H1 (cell line): ENCODE results near the gene LCE3C. TPM values are rescaled to one million over a fixed set of nuclear protein-coding genes. Genes with fewer than 3 reads are reported as not detected.

ENCODE experiments used
- CTCF ChIA-PET: fragments of 300-600 bp; sonication (Branson Sonifier 250); formaldehyde crosslinking; loops from one replicate; lab custom pipeline; 2021; ENCODE audit not compliant: partially characterized antibody; lab: Charles Lee
- POLR2A ChIA-PET: fragments of 300-600 bp; sonication (Branson Sonifier 250); formaldehyde crosslinking; loops from one replicate; lab custom pipeline; 2021; ENCODE audit warnings: inconsistent platforms; ENCODE audit not compliant: partially characterized antibody; lab: Charles Lee
- DNase-seq, 2 experiments: peaks; one replicate each; pipeline versions ENCODE4 v3.0.0 to v3.0.0-alpha.2; 2010 to 2022; ENCODE audit warnings: low spot score in 2 of 2, low read depth in 1 of 2, mixed read lengths in 1 of 2
- FAIRE-seq: peaks from 2 replicates; lab custom pipeline; 2011; peaks lifted over from hg19 to GRCh38; lab: Jason Lieb, UNC
- H2AFZ ChIP-seq: 2 replicates; pipeline ENCODE4 v1.8.1; 2012; ENCODE audit warnings: low read length, inconsistent platforms
- H2AK5ac ChIP-seq: 2 replicates; pipeline ENCODE4 v1.6.1; 2013; ENCODE audit warnings: low read depth, low read length
- H2BK120ac ChIP-seq: replicated peaks from 2 replicates; pipeline ENCODE3; 2013; ENCODE audit warnings: low read depth, low read length, inconsistent platforms
- H2BK12ac ChIP-seq: 2 replicates; pipeline ENCODE4 v1.6.1; 2013; ENCODE audit warnings: low read depth, low read length
- H2BK15ac ChIP-seq: 2 replicates; pipeline ENCODE4 v1.6.1; 2013; ENCODE audit warnings: low read length
- H2BK20ac ChIP-seq: 2 replicates; pipeline ENCODE4 v1.6.1; 2013; ENCODE audit warnings: low read length
- H2BK5ac ChIP-seq: 2 replicates; pipeline ENCODE4 v1.6.1; 2013; ENCODE audit warnings: low read depth, low read length
- H3K14ac ChIP-seq: 2 replicates; pipeline ENCODE4 v1.6.1; 2013; ENCODE audit warnings: inconsistent platforms; ENCODE audit not compliant: insufficient read length
- H3K18ac ChIP-seq: 2 replicates; pipeline ENCODE4 v1.6.1; 2013; ENCODE audit warnings: low read length; ENCODE audit errors: extremely low read depth
- H3K23ac ChIP-seq: 2 replicates; pipeline ENCODE4 v1.6.1; 2013; ENCODE audit warnings: inconsistent platforms; ENCODE audit not compliant: insufficient read length
- H3K23me2 ChIP-seq: 2 replicates; pipeline ENCODE4 v1.6.1; 2013; ENCODE audit warnings: low read depth, low read length
- H3K27ac ChIP-seq: 2 replicates; pipeline ENCODE4 v1.6.1; 2011; ENCODE audit warnings: low read depth, low read length, inconsistent platforms
- H3K27me3 ChIP-seq, 4 experiments: replicated peaks in 1 of 4; 1 replicate in 1 of 4; 2 replicates in 3 of 4; pipeline versions ENCODE4 v1.6.1 to v1.8.1; 2011 to 2013; ENCODE audit warnings: low read length in 3 of 4, mild to moderate bottlenecking in 3 of 4, inconsistent platforms in 2 of 4, mixed read lengths in 2 of 4, moderate library complexity in 1 of 4; ENCODE audit not compliant: control insufficient read depth in 3 of 4, insufficient read depth in 3 of 4; ENCODE audit errors: extremely low read depth in 1 of 4
- H3K36me3 ChIP-seq, 4 experiments: 2 replicates each; pipeline versions ENCODE4 v1.6.1 to v1.8.1; 2011 to 2013; ENCODE audit warnings: mild to moderate bottlenecking in 4 of 4, low read length in 3 of 4, moderate library complexity in 2 of 4, control low read depth in 1 of 4, inconsistent platforms in 1 of 4; ENCODE audit not compliant: insufficient read depth in 4 of 4, control insufficient read depth in 2 of 4
- H3K4ac ChIP-seq: replicated peaks from 2 replicates; pipeline ENCODE3; 2013; ENCODE audit warnings: low read length, low read depth, mixed read lengths, inconsistent platforms; ENCODE audit not compliant: insufficient read length
- H3K4me1 ChIP-seq, 4 experiments: replicated peaks in 1 of 4; 1 replicate in 1 of 4; 2 replicates in 3 of 4; pipeline versions ENCODE4 v1.6.1 to v1.8.1; 2011 to 2013; ENCODE audit warnings: low read length in 3 of 4, inconsistent platforms in 2 of 4, mixed read lengths in 1 of 4; ENCODE audit not compliant: insufficient read depth in 4 of 4, control insufficient read depth in 3 of 4
- H3K4me2 ChIP-seq, 2 experiments: 2 replicates each; pipeline versions ENCODE4 v1.6.1 to v1.8.1; 2011 to 2013; ENCODE audit warnings: low read depth in 2 of 2, low read length in 2 of 2, control low read depth in 1 of 2, inconsistent platforms in 1 of 2, mild to moderate bottlenecking in 1 of 2; ENCODE audit not compliant: insufficient read depth in 1 of 2
- H3K4me3 ChIP-seq, 4 experiments: fragments of 200-600, 300-600 bp in 1 of 4; sonication (generic), shearing (Covaris generic), sonication (Bioruptor Twin) in 1 of 4; 2 replicates each; pipeline versions ENCODE4 v1.5.1 to v1.8.1; 2011 to 2016; ENCODE audit warnings: low read length in 4 of 4, low read depth in 3 of 4, control low read depth in 2 of 4, inconsistent platforms in 2 of 4, mild to moderate bottlenecking in 2 of 4, mixed read lengths in 1 of 4, moderate library complexity in 1 of 4; ENCODE audit not compliant: insufficient read depth in 2 of 4; ENCODE audit errors: extremely low read depth in 1 of 4
- H3K56ac ChIP-seq: replicated peaks from 2 replicates; pipeline ENCODE3; 2013; ENCODE audit warnings: low read depth, mild to moderate bottlenecking, mixed read lengths, low read length, inconsistent platforms; ENCODE audit not compliant: insufficient read length
- H3K79me1 ChIP-seq: 2 replicates; pipeline ENCODE4 v1.6.1; 2013; ENCODE audit warnings: low read depth, low read length, control low read depth
- H3K79me2 ChIP-seq, 2 experiments: 2 replicates each; pipeline versions ENCODE4 v1.6.1 to v1.8.1; 2012 to 2013; ENCODE audit warnings: low read length in 2 of 2, mild to moderate bottlenecking in 2 of 2, inconsistent platforms in 1 of 2; ENCODE audit not compliant: insufficient read depth in 2 of 2, control insufficient read depth in 1 of 2
- H3K9ac ChIP-seq, 4 experiments: replicated peaks in 1 of 4; 1 replicate in 1 of 4; 2 replicates in 3 of 4; pipeline versions ENCODE4 v1.6.1 to v1.8.1; 2011 to 2013; ENCODE audit warnings: low read depth in 3 of 4, low read length in 3 of 4, control low read depth in 2 of 4, mild to moderate bottlenecking in 2 of 4, moderate library complexity in 2 of 4, inconsistent platforms in 1 of 4; ENCODE audit errors: extremely low read depth in 1 of 4
- H3K9me3 ChIP-seq, 2 experiments: 2 replicates each; pipeline versions ENCODE4 v1.6.1 to v1.8.1; 2012 to 2013; ENCODE audit warnings: mild to moderate bottlenecking in 2 of 2, moderate library complexity in 2 of 2, control low read depth in 1 of 2, inconsistent platforms in 1 of 2, low read depth in 1 of 2, low read length in 1 of 2, mixed read lengths in 1 of 2; ENCODE audit not compliant: insufficient read depth in 2 of 2
- H4K20me1 ChIP-seq, 2 experiments: replicated peaks in 1 of 2; 2 replicates each; pipeline versions ENCODE3 to v1.8.1; 2011 to 2013; ENCODE audit warnings: inconsistent platforms in 2 of 2, low read length in 2 of 2, mild to moderate bottlenecking in 1 of 2; ENCODE audit not compliant: insufficient read depth in 2 of 2, control insufficient read depth in 1 of 2
- H4K5ac ChIP-seq: 2 replicates; pipeline ENCODE4 v1.6.1; 2013; ENCODE audit warnings: low read length, low read depth, mixed read lengths, inconsistent platforms; ENCODE audit not compliant: insufficient read length
- H4K8ac ChIP-seq: 2 replicates; pipeline ENCODE4 v1.8.0; 2013; ENCODE audit warnings: mild to moderate bottlenecking, moderate library complexity, low read length, inconsistent platforms; ENCODE audit not compliant: insufficient read depth; ENCODE audit errors: extremely low read depth
- H4K91ac ChIP-seq: replicated peaks from 2 replicates; pipeline ENCODE3; 2013; ENCODE audit warnings: low read length, mixed read lengths, inconsistent platforms; ENCODE audit not compliant: insufficient read length
- BRCA1 ChIP-seq: IDR thresholded peaks from 2 replicates; pipeline ENCODE4 v1.6.1; 2012; ENCODE audit warnings: low read depth, low read length, improper control_type of control experiment
- CBX5 ChIP-seq: fragments of 300-800, 300-1000 bp; sonication (generic); IDR thresholded peaks from 2 replicates; pipeline ENCODE4 v1.7.1; 2016; ENCODE audit warnings: antibody characterized with exemption, low read length, low read depth
- CBX8 ChIP-seq: fragments of 300-800, 300-1000 bp; sonication (generic); IDR thresholded peaks from 2 replicates; pipeline ENCODE4 v1.7.1; 2016; ENCODE audit warnings: low read depth, low read length, borderline replicate concordance
- CEBPB ChIP-seq: IDR thresholded peaks from 2 replicates; pipeline ENCODE4 v1.6.1; 2012; ENCODE audit warnings: low read depth, low read length
- CTBP2 ChIP-seq: IDR thresholded peaks from 2 replicates; pipeline ENCODE4 v1.7.0; 2011; ENCODE audit warnings: borderline replicate concordance, mild to moderate bottlenecking, moderate library complexity, mixed read lengths, low read length; ENCODE audit not compliant: insufficient read depth, insufficient read length
- EGR1 ChIP-seq: IDR thresholded peaks from 2 replicates; pipeline ENCODE4 v1.6.1; 2011; ENCODE audit warnings: low read depth, low read length, borderline replicate concordance
- HDAC2 ChIP-seq, 2 experiments: fragments of 300-600 bp in 1 of 2; sonication (generic) in 1 of 2; IDR thresholded peaks; 2 replicates each; pipeline ENCODE4 v1.6.1; 2011 to 2012; ENCODE audit warnings: low read depth in 2 of 2, low read length in 2 of 2, mild to moderate bottlenecking in 2 of 2, moderate library complexity in 2 of 2, borderline replicate concordance in 1 of 2, inconsistent platforms in 1 of 2
- JUN ChIP-seq: IDR thresholded peaks from 2 replicates; pipeline ENCODE4 v1.6.1; 2011; ENCODE audit warnings: low read depth, mild to moderate bottlenecking, improper control_type of control experiment, low read length
- JUND ChIP-seq: IDR thresholded peaks from 2 replicates; pipeline ENCODE4 v1.6.1; 2011; ENCODE audit warnings: mild to moderate bottlenecking, improper control_type of control experiment, low read length
- NRF1 ChIP-seq: IDR thresholded peaks from 2 replicates; pipeline ENCODE4 v1.6.1; 2011; ENCODE audit warnings: mild to moderate bottlenecking, low read depth, low read length, improper control_type of control experiment
- RFX5 ChIP-seq: IDR thresholded peaks from 2 replicates; pipeline ENCODE4 v1.6.1; 2011; ENCODE audit warnings: low read depth, low read length, improper control_type of control experiment, borderline replicate concordance
- SIRT6 ChIP-seq: IDR thresholded peaks from one replicate; pipeline ENCODE4 v1.7.1; 2012; ENCODE audit warnings: low read length, inconsistent platforms
- SP1 ChIP-seq: IDR thresholded peaks from 2 replicates; pipeline ENCODE4 v1.6.1; 2011; ENCODE audit warnings: low read depth, low read length
- SUZ12 ChIP-seq: fragments of 200-600 bp; sonication (generic); IDR thresholded peaks from 2 replicates; pipeline ENCODE4 v1.6.1; 2012; ENCODE audit warnings: mild to moderate bottlenecking, inconsistent platforms, low read length, moderate library complexity, mixed read lengths
- WGBS, 2 experiments: shearing (Covaris generic) in 1 of 2; methylation state at CpG; one replicate each; pipeline versions ENCODE4 v1.1.6 to v1.1.7; 2013 to 2015; ENCODE audit warnings: low lambda C conversion rate in 2 of 2, mixed read lengths in 2 of 2, inconsistent platforms in 1 of 2, low coverage in 1 of 2, missing lambda C conversion rate in 1 of 2; ENCODE audit not compliant: insufficient replicate concordance in 2 of 2, insufficient coverage in 1 of 2, insufficient read length in 1 of 2; ENCODE audit errors: extremely low coverage in 1 of 2, missing lambda C conversion rate in 1 of 2; 5-methylcytosine and 5-hydroxymethylcytosine counted together
- polyA plus RNA-seq, 7 experiments: library from polyadenylated mRNA; depleted of rRNA in 3 of 7; stranded (reverse) in 5 of 7; unstranded in 2 of 7; fragments of >200 nt in 5 of 7; fragments of 200-250 nt in 2 of 7; gene quantifications; 1 replicate in 5 of 7; 2 replicates in 1 of 7; 4 replicates in 1 of 7; pipeline versions ENCODE4 v1.2.1 to v1.2.3, GENCODE V29; 2011 to 2013; ENCODE audit warnings: missing spikeins in 2 of 7, mixed read lengths in 2 of 7
- total RNA-seq: library from RNA; stranded (reverse); fragmentation: NEBNext Ultra II Directional; extraction: Animal tissue kit (Norgen Biotek cat#: 25700); gene quantifications from 2 replicates; pipeline ENCODE4 v1.2.1, GENCODE V29; 2021
- TF ChIP-seq, protein P1 (sequence below): IDR thresholded peaks from 2 replicates; pipeline ENCODE4 v1.6.1; 2011; ENCODE audit warnings: low read depth, mild to moderate bottlenecking, low read length; ENCODE audit not compliant: insufficient read depth

LCE3C gene
- total and polyA plus RNA-seq, 2 of the 8 experiments (the other 6 are each of a cell fraction or from before 2014, with no cell fraction given): not detected

DNA sequence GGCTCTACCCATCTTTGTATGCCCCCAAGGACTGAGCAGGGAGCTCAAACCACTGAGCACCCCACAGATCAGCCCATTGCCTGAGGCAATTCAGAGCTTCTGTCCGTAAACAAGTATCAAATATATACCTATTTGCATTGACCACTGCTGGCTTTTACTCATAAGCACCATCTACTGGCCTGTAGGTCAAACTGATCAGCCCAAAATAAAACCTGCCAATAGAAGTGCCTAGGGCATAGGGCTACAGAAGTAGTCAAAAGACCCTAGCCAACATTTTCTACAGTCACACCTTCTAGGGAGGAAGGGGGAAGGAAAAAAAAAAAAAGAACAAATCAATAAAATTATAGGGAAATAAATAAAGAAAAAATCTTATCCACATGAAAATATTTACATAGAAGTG, 14.4 kb upstream of the LCE3C start:
- H2BK12ac ChIP-seq: no peak overlapping the region
- ChIA-PET POLR2A (no interaction called here), CTCF (no interaction called here)
- H2BK120ac ChIP-seq: no peak overlapping the region
- no peak overlapping the region for H3K18ac ChIP-seq
- no peaks in the 10 kb centered on the region for H3K79me2 ChIP-seq
- no peak overlapping the region for H4K8ac ChIP-seq
- no peak overlapping the region for H3K4me2 ChIP-seq
- no peak overlapping the region for H2AK5ac ChIP-seq
- peaks cover 7 to 15% of the 10 kb centered on the region in 2 experiments for H3K9me3 ChIP-seq
- no peak overlapping the region for H3K9ac ChIP-seq
- no CpG with 5 or more reads among the region's 1 CpG for WGBS, 2 experiments
- no peak overlapping the region for H3K56ac ChIP-seq
- no peaks in the 10 kb centered on the region for H3K36me3 ChIP-seq
- DNase-seq (no peak), FAIRE-seq (no peak)
- no peaks in the 10 kb centered on the region for H3K79me1 ChIP-seq
- no peak overlapping the region for H4K91ac ChIP-seq
- no peaks in the 10 kb centered on the region for H3K27me3 ChIP-seq
- H3K4me1 ChIP-seq: no peaks in the 10 kb centered on the region
- H2BK20ac ChIP-seq: no peak overlapping the region
- no peak overlapping the region for H3K4ac ChIP-seq
- no peak overlapping the region for H3K23ac ChIP-seq
- H3K14ac ChIP-seq: no peak overlapping the region
- H3K23me2 ChIP-seq: no peaks in the 10 kb centered on the region
- H3K27ac ChIP-seq: no peak overlapping the region
- H3K4me3 ChIP-seq: no peak overlapping the region
- H4K20me1 ChIP-seq: no peaks in the 10 kb centered on the region
- no peak overlapping the region for H4K5ac ChIP-seq
- no peak overlapping the region for H2BK15ac ChIP-seq
- no peak overlapping the region for H2BK5ac ChIP-seq
- no peak overlapping the region for H2AFZ ChIP-seq
- TF ChIP-seq JUND: no peak
- TF ChIP-seq CBX5: no peak
- TF ChIP-seq CEBPB: no peak
- no peak for TF ChIP-seq RFX5
- no peak for TF ChIP-seq CTBP2
- no peak for TF ChIP-seq EGR1
- no peak for TF ChIP-seq BRCA1
- no peak for TF ChIP-seq SP1
- no peak for TF ChIP-seq HDAC2 (IDR thresholded peaks at IDR 0.05; ENCODE audit: borderline replicate concordance in 1 of 2, low read depth in 2 of 2, low read length in 2 of 2)
- no peak for TF ChIP-seq JUN
- no peak for TF ChIP-seq SUZ12
- no peak for TF ChIP-seq CBX8
- TF ChIP-seq SIRT6: no peak
- no peak for TF ChIP-seq NRF1
- TF ChIP-seq, protein P1, sequence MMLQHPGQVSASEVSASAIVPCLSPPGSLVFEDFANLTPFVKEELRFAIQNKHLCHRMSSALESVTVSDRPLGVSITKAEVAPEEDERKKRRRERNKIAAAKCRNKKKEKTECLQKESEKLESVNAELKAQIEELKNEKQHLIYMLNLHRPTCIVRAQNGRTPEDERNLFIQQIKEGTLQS: no peak
